GM21786 (cell line): Measurements from ENCODE around the gene UST.

Experiments
- ATAC-seq: cut with Tn5 transposase; IDR thresholded peaks from one replicate; pipeline ENCODE4 v1.9.1; 2021; ENCODE audit not compliant: unreplicated experiment

Gene UST

GRCh38 chr6:149077208-149077607 lies 330.4 kb downstream of the UST start:
- ATAC-seq: no peak

GRCh38 chr6:149078211-149078782 lies 331.5 kb downstream of the UST start:
- no peak for ATAC-seq

- ATAC-seq: no peak
Measured at GRCh38 chr6:149079456-149079855, 332.6 kb downstream of the UST start.

- ATAC-seq: no peak
Measured at GRCh38 chr6:149079911-149080491, 333.2 kb downstream of the UST start.

- no peak for ATAC-seq
Measured at GRCh38 chr6:149080511-149080910, 333.7 kb downstream of the UST start.

- ATAC-seq: no peak
Measured at GRCh38 chr6:149081281-149081680, 334.5 kb downstream of the UST start.

GRCh38 chr6:149082320-149082719 lies 335.5 kb downstream of the UST start:
- peak; percentile 68 for ATAC-seq

GRCh38 chr6:149084026-149084425 lies 337.2 kb downstream of the UST start:
- no peak for ATAC-seq

GRCh38 chr6:149084808-149085556 lies 338.2 kb downstream of the UST start:
- ATAC-seq: no peak

GRCh38 chr6:149085557-149085938 lies 338.7 kb downstream of the UST start:
- no peak for ATAC-seq

- no peak for ATAC-seq
Measured at GRCh38 chr6:149086363-149086762, 339.5 kb downstream of the UST start.

- no peak for ATAC-seq
Measured at GRCh38 chr6:149087898-149088297, 341.1 kb downstream of the UST start.

GRCh38 chr6:149088361-149088760 lies 341.5 kb downstream of the UST start:
- no peak for ATAC-seq

GRCh38 chr6:149089510-149089909 lies 342.7 kb downstream of the UST start:
- no peak for ATAC-seq

GRCh38 chr6:149090937-149091336 lies 344.1 kb downstream of the UST start:
- no peak for ATAC-seq

GRCh38 chr6:149093643-149094042 lies 346.8 kb downstream of the UST start:
- ATAC-seq: no peak

GRCh38 chr6:149094156-149094555 lies 347.3 kb downstream of the UST start:
- ATAC-seq: no peak

- no peak for ATAC-seq
Measured at GRCh38 chr6:149094934-149095351, 348.1 kb downstream of the UST start.

GRCh38 chr6:149095842-149096241 lies 349.0 kb downstream of the UST start:
- ATAC-seq: no peak

GRCh38 chr6:149097794-149098193 lies 351.0 kb downstream of the UST start:
- ATAC-seq: no peak

- no peak for ATAC-seq
Measured at GRCh38 chr6:149098700-149099276, 352.0 kb downstream of the UST start.

- no peak for ATAC-seq
Measured at GRCh38 chr6:149102324-149102723, 355.5 kb downstream of the UST start.
